HL-60/S4 treated with phorbol 12-myristate 13-acetate at 8.2 ng/mL for 4 days and 3 days (cell line): Measurements from ENCODE around the gene ASPRV1.
"Not testable (repeated sequence)": the region's sequence is repeated elsewhere in the genome, so short reads cannot be mapped to it uniquely, and the experiment has no call there.

Experiments used
- in situ Hi-C: fragments of 300-500 bp; cut with MboI; formaldehyde crosslinking; loops from 2 replicates; pipeline ENCODE4 v1.15.0; 2022; ENCODE audit warnings: low sequenced_read_pairs

The ASPRV1 gene

DNA sequence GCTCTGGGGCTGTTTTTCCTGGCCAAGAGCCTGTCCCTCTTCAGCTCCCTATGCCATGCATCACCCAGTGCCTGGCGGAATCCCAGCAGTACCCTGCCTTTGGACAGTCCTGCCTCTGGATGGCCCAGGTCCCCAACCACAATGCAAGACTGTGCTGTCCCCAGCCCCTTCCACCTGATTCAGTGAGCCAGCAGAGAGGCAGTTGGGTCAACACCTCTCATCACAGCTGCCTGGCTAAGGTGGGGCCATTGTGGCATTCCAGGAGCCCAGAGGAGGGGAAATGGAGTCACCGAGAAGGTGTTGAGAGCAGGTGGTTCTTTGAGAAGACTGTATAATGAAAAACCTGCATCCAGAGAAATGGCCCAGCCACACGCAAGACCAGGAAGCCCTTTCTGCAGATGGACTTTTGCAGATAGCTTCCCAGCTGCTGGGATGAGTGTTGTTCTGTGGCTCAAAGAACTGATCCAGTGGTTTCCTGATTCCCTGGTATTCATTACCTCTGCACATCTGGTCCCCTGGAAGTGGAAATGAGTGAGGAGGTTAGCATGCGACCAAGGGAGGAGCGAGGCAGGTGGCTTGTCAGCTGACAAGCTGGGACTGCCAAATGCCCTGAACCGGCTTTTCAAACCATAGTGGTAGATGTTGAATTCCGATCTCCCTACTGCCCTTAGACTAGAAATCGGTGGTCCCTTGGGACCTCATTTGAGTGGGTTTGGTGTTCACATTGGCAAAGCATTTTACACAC, 1.7 kb upstream of the ASPRV1 start:
- in situ Hi-C loops, result no loop called here

DNA sequence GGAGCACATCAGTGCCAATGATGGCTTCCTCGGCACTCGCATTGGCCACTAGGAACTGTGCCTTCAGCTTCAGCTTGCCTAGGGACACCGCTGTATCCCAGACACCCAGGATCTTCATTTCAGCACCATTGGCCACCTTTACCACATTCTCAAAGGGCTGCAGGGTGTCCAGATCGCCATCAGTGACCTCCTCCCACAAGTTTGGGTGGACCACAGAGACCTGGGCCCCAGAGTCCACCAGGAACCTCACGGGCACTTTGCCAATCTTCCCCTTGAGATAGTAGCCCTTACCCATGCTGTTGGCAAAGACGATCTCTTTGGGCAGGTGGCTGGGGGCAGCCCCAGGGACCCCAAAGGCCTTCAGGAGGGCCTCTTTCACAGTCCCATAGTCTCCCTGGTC, 610 bp downstream of the ASPRV1 start:
- in situ Hi-C loops, result no loop called here

- in situ Hi-C loops, result no loop called here
Measured at GRCh38 chr2:69959425-69959824, 2.0 kb downstream of the ASPRV1 start.

DNA sequence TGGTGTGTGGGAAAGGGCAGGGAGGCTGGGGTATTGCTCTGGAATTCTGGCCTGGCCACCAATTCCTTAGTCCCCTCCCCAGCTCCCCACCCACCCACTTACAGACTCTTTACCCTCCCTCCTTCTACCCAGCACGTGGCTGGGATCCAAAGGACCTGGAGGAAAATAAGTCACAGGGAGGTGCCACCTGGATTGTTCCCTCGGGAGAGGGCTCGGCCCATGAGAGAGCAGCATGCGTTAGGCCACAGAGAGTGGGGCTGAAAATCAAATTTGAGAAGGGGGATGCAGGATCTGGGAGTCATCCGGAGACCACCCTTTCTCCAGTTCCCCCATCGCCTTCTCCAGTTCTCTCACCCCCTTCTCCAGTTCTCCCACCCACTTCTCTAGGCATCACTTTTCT, 3.0 kb downstream of the ASPRV1 start:
- in situ Hi-C loops, result no loop called here

DNA sequence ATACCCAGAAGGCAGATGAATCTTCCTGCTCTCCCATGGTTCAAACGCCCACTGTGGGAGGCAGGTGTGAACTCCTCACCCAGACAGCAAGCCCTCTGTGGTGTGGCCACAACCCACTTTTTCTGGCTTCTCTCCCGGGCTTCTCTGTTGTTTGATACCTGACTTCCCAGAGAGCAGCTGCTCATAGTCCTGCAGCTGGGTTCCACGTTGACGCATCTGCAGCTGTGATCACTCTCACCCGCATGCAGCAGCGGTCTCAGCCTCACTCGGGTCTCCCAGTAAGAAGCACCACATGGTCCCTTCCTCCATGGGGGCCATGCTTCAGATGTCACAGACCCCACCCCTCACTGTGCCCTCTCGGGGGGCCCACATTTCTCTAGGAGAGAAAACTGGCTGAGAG, 3.5 kb downstream of the ASPRV1 start:
- in situ Hi-C loops, result no loop called here

- in situ Hi-C loops, result no loop called here
Measured at GRCh38 chr2:69956475-69956979, 4.9 kb downstream of the ASPRV1 start.

- in situ Hi-C loops, result no loop called here
Measured at GRCh38 chr2:69955029-69955428, 6.4 kb downstream of the ASPRV1 start.

- in situ Hi-C loops, result no loop called here
Measured at GRCh38 chr2:69954084-69954483, 7.3 kb downstream of the ASPRV1 start.

GRCh38 chr2:69952336-69953115, 8.9 kb downstream of the ASPRV1 start:
- in situ Hi-C loops, result no loop called here

- in situ Hi-C loops, result not testable (repeated sequence)
Measured at GRCh38 chr2:69950671-69951070, 10.8 kb downstream of the ASPRV1 start.

- in situ Hi-C loops, result no loop called here
Measured at GRCh38 chr2:69950241-69950640, 11.2 kb downstream of the ASPRV1 start.

DNA sequence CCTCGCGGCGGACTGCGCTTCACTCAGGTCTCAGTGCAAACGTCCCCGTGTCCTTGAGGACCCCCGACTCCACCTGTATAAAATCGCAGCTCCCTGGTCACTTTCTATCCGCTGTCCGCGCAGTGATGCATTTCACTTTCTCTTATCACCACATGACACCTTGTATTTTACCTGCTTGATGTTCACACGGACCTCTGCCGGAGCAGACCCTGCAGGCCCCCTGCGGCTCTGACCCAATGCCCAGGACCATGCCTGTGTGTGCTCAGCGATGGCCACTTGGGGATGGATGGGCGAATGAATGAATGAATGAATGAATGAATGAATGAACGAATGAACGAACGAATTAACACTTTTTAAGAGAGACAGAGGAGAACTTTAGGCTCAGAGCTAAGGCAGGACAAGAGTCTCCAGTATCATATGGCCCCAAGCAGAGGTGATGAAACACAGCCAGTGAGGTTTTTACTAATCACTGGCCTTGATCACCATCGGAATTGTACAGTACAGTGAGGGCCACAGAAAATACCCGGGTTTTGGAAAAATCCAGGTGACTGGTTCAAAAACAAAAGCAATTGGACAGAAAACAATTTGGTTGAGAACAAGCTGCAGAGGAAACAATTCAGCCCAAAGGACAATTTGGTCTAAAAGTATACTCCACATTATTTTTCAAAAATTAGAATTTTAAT, 12.3 kb downstream of the ASPRV1 start:
- in situ Hi-C loops, result loop anchor here (25.0 kb wide), 1 partner anchor 113 kb away; no protein-coding TSS in a partner anchor

DNA sequence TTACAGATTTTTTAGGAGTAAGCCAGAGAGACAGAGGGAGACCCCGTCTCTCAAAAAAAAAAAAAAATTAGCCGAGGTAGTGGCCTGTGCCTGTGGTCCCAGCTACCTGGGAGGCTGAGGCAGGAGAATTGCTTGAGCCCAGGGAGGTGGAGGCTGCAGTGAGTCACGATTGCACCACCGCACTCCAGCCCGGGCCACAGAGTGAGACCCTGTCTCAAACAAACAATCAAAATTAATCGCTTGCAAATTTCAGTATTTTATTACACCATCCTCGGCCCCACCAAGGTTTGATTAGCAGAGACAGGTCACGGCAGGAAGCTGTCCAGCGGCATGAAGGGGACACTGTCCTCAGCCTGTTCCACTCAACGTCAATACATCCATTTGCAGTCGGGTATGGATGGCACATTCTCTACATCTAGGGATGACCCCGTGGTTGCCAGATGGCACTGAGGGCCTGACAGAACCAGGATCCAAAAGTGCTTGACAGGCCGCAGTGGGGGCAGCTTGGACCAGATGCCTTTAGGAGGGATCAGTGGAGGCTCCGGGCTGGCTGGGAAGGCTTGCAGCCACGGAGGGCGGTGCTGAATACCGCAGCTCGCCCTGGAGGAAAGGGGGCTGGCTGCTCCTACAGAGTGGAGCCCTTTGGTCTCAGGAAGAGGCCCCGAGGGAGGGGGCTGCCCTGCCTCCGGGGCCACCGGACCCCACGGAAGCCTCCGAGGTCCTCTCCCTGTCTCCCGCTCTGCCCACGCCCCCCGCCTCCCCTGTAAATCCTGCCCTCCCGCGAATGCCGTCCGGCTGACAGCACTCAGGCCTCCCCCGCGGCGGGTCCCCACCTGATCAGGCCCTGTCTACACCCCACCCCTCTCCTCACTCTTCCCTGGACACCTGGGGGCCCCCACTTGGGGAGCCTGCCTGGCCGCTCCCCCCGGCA, 13.1 kb downstream of the ASPRV1 start:
- in situ Hi-C loops, result loop anchor here (25.0 kb wide), 1 partner anchor 114 kb away; no protein-coding TSS in a partner anchor

DNA sequence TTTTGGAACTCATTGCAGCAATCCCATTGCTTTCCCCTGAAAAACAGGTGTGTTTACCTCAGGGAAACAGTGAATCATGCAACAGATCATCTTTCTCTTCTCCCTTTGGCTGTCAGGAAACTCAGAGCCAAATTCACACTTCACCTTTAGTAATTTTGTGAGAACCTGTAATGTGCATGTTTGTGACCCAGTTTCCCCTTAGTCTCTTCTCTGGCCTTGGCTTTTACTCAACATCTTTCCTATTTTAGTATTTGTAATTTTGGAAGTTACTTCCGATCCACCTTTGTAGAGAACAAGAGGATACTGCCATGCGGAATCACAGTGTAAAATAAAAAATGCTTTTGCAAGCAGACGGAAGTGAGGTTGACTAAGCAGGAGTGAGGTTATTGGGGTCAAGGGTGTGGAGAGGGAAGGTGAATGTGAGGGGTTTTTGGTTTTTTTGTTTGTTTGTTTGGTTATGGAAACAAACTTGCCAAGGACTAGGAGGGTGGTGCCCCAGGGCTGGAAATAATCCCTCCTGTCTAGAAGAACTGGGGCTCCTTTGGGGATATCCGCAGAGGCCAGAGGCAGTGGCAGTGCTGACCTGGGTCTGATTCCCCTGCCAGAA, 14.0 kb downstream of the ASPRV1 start:
- in situ Hi-C loops, result loop anchor here (25.0 kb wide), 1 partner anchor 115 kb away; no protein-coding TSS in a partner anchor

DNA sequence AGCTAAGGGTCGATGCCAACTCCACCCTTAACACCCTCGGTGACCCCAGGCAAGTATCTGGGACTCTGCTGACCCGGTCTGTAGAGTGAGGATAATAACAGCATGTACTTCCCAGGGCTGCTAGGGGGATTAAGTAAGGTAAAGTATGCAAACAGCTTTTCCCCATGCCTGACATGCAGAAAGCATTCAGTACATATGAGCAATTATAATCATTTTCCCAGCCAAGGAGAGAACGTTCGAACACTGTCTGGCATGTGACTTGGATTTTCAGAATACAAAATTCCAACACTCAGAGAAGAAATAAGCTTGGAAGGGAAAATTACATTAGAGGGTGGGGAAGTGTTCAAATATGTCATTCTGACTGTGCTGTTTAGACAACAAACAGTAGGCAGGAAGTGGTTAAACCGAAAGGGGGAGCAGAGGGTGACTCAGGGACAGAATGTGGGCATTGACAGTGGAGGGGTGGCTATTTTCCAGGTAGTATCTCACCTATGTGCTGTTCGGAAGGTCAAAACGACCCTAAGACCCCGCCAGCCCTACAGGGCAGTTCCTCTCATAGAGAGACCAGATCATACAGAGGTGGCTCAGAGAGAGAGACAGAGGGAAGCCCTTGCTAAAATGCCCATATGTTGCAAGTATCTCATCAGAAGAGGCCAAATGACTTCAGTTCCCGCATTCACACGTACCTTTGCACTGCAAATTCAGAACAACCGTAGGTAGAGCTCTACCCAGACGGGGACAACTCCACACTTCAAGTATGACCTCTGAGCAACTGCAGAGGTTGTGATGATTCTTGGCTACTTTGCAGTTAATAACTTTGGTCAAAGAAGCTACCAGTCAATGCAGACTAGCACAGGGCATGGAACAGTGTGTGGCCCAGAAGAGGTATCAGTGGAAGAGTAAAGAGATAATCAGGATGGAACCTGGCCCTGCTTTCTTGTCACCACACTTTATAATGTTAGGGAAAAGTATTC, 14.8 kb downstream of the ASPRV1 start:
- in situ Hi-C loops, result loop anchor here (25.0 kb wide), 1 partner anchor 116 kb away; no protein-coding TSS in a partner anchor

GRCh38 chr2:69945941-69946340, 15.5 kb downstream of the ASPRV1 start:
- in situ Hi-C loops, result loop anchor here (25.0 kb wide), 1 partner anchor 116 kb away; no protein-coding TSS in a partner anchor

- in situ Hi-C loops, result loop anchor here (25.0 kb wide), 1 partner anchor 117 kb away; no protein-coding TSS in a partner anchor
Measured at GRCh38 chr2:69945441-69945840, 16.0 kb downstream of the ASPRV1 start.

DNA sequence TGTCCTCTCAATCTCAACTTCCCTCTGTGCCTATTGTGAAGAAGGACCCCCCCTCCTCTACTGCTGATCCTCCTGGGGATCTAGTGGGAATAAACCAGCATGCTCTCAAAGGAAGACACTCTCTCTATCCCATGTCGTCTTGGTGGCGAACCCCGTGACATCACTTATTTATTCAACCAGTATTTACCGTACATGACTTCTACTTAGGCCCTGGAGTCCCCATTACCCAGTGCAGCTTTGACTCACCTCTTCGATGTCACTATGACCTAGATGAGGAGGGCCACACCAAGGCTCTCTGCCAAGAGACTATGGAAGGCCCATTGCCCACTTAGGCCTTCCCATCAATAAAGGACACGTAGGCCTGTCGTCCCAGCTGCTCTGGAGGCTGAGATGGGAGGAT, 16.7 kb downstream of the ASPRV1 start:
- in situ Hi-C loops, result loop anchor here (25.0 kb wide), 1 partner anchor 118 kb away; no protein-coding TSS in a partner anchor
